ENCODE data around the gene RNU5D-1.

RNU5D-1 gene

GRCh38 chr1:44775078-44775929, 44.3 kb upstream of the RNU5D-1 start, which contains the start of gene RPS8 (continued):
- TF ChIP-seq, protein P1, sequence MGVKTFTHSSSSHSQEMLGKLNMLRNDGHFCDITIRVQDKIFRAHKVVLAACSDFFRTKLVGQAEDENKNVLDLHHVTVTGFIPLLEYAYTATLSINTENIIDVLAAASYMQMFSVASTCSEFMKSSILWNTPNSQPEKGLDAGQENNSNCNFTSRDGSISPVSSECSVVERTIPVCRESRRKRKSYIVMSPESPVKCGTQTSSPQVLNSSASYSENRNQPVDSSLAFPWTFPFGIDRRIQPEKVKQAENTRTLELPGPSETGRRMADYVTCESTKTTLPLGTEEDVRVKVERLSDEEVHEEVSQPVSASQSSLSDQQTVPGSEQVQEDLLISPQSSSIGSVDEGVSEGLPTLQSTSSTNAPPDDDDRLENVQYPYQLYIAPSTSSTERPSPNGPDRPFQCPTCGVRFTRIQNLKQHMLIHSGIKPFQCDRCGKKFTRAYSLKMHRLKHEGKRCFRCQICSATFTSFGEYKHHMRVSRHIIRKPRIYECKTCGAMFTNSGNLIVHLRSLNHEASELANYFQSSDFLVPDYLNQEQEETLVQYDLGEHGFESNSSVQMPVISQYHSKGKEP (tag by site-specific recombination; IDR thresholded peaks at IDR 0.05), result no peak
- TF ChIP-seq ZSCAN23 (tag by site-specific recombination; IDR thresholded peaks at IDR 0.05) (no peak), BCL11B (tag by site-specific recombination; IDR thresholded peaks at IDR 0.05; ENCODE audit: low read depth) (peak; percentile 95), ZFP37 (tag by site-specific recombination; IDR thresholded peaks at IDR 0.05) (peak; percentile 61), KLF8 (tag by site-specific recombination; IDR thresholded peaks at IDR 0.05) (peak; percentile 94), ZNF214 (tag by site-specific recombination; IDR thresholded peaks at IDR 0.05; ENCODE audit: borderline replicate concordance) (no peak), ZNF629 (tag by site-specific recombination; IDR thresholded peaks at IDR 0.05) (peak; percentile 88), KLF1 (tag by site-specific recombination; IDR thresholded peaks at IDR 0.05) (peak; percentile 78; the same call in 1 of the 2 replicates), ZNF239 (tag by site-specific recombination; IDR thresholded peaks at IDR 0.05) (no peak), ZNF677 (tag by site-specific recombination; IDR thresholded peaks at IDR 0.05) (no peak), ZNF324 (tag by site-specific recombination; IDR thresholded peaks at IDR 0.05) (peak; percentile 86), ZSCAN16 (tag by site-specific recombination; IDR thresholded peaks at IDR 0.05) (no peak), ZNF561 (tag by site-specific recombination; IDR thresholded peaks at IDR 0.05; ENCODE audit: borderline replicate concordance) (no peak; the same call in 1 of the 2 replicates), ZNF580 (tag by site-specific recombination; IDR thresholded peaks at IDR 0.05) (0 out of 2 replicates have a peak, but pooled peaks have one; percentile 40), ZNF610 (tag by site-specific recombination; IDR thresholded peaks at IDR 0.05; ENCODE audit: borderline replicate concordance) (peak; percentile 41), ZNF311 (tag by site-specific recombination; IDR thresholded peaks at IDR 0.05; ENCODE audit: borderline replicate concordance) (no peak), KLF10 (tag by site-specific recombination; IDR thresholded peaks at IDR 0.05) (peak; percentile 85), ZNF701 (tag by site-specific recombination; IDR thresholded peaks at IDR 0.05) (no peak), ZBTB10 (tag by site-specific recombination; IDR thresholded peaks at IDR 0.05) (no peak), ZBTB1 (tag by site-specific recombination; IDR thresholded peaks at IDR 0.05) (0 out of 2 replicates have a peak, but pooled peaks have one; percentile 5), GLI2 (tag by site-specific recombination; IDR thresholded peaks at IDR 0.05; ENCODE audit: borderline replicate concordance, low read depth) (no peak), ZNF48 (tag by site-specific recombination; IDR thresholded peaks at IDR 0.05) (no peak), KLF16 (tag by site-specific recombination; IDR thresholded peaks at IDR 0.05) (peak; percentile 95), ZNF776 (tag by site-specific recombination; IDR thresholded peaks at IDR 0.05; ENCODE audit: borderline replicate concordance) (no peak), ZNF138 (tag by site-specific recombination; IDR thresholded peaks at IDR 0.05; ENCODE audit: borderline replicate concordance) (no peak), ZNF555 (tag by site-specific recombination; conservative IDR thresholded peaks at IDR 0.05) (no peak), ZNF184 (tag by site-specific recombination; IDR thresholded peaks at IDR 0.05) (no peak), ZNF133 (tag by site-specific recombination; IDR thresholded peaks at IDR 0.05) (no peak), OSR2 (tag by site-specific recombination; IDR thresholded peaks at IDR 0.05) (no peak)
- TF ChIP-seq, protein P2, sequence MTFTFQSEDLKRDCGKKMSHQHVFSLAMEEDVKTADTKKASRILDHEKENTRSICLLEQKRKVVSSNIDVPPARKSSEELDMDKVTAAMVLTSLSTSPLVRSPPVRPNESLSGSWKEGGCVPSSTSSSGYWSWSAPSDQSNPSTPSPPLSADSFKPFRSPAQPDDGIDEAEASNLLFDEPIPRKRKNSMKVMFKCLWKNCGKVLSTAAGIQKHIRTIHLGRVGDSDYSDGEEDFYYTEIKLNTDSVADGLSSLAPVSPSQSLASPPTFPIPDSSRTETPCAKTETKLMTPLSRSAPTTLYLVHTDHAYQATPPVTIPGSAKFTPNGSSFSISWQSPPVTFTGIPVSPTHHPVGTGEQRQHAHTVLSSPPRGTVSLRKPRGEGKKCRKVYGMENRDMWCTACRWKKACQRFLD (tag by site-specific recombination; IDR thresholded peaks at IDR 0.05), result no peak
- TF ChIP-seq, protein P3, sequence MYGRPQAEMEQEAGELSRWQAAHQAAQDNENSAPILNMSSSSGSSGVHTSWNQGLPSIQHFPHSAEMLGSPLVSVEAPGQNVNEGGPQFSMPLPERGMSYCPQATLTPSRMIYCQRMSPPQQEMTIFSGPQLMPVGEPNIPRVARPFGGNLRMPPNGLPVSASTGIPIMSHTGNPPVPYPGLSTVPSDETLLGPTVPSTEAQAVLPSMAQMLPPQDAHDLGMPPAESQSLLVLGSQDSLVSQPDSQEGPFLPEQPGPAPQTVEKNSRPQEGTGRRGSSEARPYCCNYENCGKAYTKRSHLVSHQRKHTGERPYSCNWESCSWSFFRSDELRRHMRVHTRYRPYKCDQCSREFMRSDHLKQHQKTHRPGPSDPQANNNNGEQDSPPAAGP (tag by site-specific recombination; IDR thresholded peaks at IDR 0.05), result peak; percentile 94
- TF ChIP-seq, protein P4, sequence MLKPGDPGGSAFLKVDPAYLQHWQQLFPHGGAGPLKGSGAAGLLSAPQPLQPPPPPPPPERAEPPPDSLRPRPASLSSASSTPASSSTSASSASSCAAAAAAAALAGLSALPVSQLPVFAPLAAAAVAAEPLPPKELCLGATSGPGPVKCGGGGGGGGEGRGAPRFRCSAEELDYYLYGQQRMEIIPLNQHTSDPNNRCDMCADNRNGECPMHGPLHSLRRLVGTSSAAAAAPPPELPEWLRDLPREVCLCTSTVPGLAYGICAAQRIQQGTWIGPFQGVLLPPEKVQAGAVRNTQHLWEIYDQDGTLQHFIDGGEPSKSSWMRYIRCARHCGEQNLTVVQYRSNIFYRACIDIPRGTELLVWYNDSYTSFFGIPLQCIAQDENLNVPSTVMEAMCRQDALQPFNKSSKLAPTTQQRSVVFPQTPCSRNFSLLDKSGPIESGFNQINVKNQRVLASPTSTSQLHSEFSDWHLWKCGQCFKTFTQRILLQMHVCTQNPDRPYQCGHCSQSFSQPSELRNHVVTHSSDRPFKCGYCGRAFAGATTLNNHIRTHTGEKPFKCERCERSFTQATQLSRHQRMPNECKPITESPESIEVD (tag by site-specific recombination; IDR thresholded peaks at IDR 0.05), result no peak
